Measurements from ENCODE around the gene PGAM5. TPM values are rescaled to one million over a fixed set of nuclear protein-coding genes. Genes with fewer than 3 reads are reported as not detected.
A peak's percentile ranks its signal among the peaks of the same experiment; 100 is the strongest.

The PGAM5 gene
- total and polyA plus RNA-seq, 7 experiments from 2014 or later = 15.3 to 51.7 (median 21.4) TPM

GRCh38 chr12:132723015-132723763, 12.5 kb downstream of the PGAM5 start:
- Mint-ChIP-seq H3K4me1 (no peaks in the 10 kb centered on the region), H3K36me3 (peaks cover 7 to 63% (median 18%) of the 10 kb centered on the region in 5 donors), H3K27me3 (no peaks in the 10 kb centered on the region), H3K27ac (peak overlapping the region in 1 of 9 donors; percentile 5), H3K4me3 (no peak overlapping the region), H3K9me3 (no peaks in the 10 kb centered on the region)
- Histone ChIP-seq H3K9me3 (ENCODE audit: control insufficient read depth in 2 of 3, low read length in 3 of 3) (no peaks in the 10 kb centered on the region), H3K27me3 (ENCODE audit: control insufficient read depth in 2 of 2, insufficient read depth in 2 of 2, low read length in 2 of 2) (no peaks in the 10 kb centered on the region), H3K4me3 (ENCODE audit: low read length) (no peak overlapping the region), H3K27ac (ENCODE audit: low read depth, low read length) (no peak overlapping the region), H3K4me1 (ENCODE audit: control insufficient read depth in 2 of 2, insufficient read depth in 2 of 2, low read length in 2 of 2) (no peaks in the 10 kb centered on the region), H3K36me3 (ENCODE audit: control insufficient read depth in 2 of 3, insufficient read depth in 3 of 3, low read length in 3 of 3) (peaks cover 6 to 94% (median 31%) of the 10 kb centered on the region in 3 experiments)
- ChIA-PET POLR2A (no interaction called here), CTCF (no interaction called here)
- DNase-seq (no peak), ATAC-seq (no peak)
- intact Hi-C loops (cut with micrococcal nuclease) = loop anchor here in 1 of 2 donors (5.0 kb wide), 1 partner anchor 36 kb away; the partner anchor contains the start of genes POLE and PXMP2

GRCh38 chr12:132723764-132724140, 13.1 kb downstream of the PGAM5 start:
- intact Hi-C loops (cut with micrococcal nuclease) = loop anchor here in 1 of 2 donors (5.0 kb wide), 1 partner anchor 36 kb away; the partner anchor contains the start of genes POLE and PXMP2
- Mint-ChIP-seq H3K27me3 (no peaks in the 10 kb centered on the region), H3K27ac (no peak overlapping the region), H3K4me3 (no peak overlapping the region), H3K9me3 (no peaks in the 10 kb centered on the region), H3K36me3 (peaks cover 7 to 66% (median 23%) of the 10 kb centered on the region in 5 donors), H3K4me1 (no peaks in the 10 kb centered on the region)
- peaks cover 6 to 97% (median 35%) of the 10 kb centered on the region in 3 experiments for H3K36me3 ChIP-seq (ENCODE audit: control insufficient read depth in 2 of 3, insufficient read depth in 3 of 3, low read length in 3 of 3)
- ChIA-PET POLR2A (no interaction called here), CTCF (no interaction called here)
- DNase-seq = no peak
- no peak overlapping the region for H3K27ac ChIP-seq (ENCODE audit: low read depth, low read length)
- H3K4me1 ChIP-seq (ENCODE audit: control insufficient read depth in 2 of 2, insufficient read depth in 2 of 2, low read length in 2 of 2) = no peaks in the 10 kb centered on the region
- no peaks in the 10 kb centered on the region for H3K27me3 ChIP-seq (ENCODE audit: control insufficient read depth in 2 of 2, insufficient read depth in 2 of 2, low read length in 2 of 2)
- H3K4me3 ChIP-seq (ENCODE audit: low read length) = no peak overlapping the region
- ATAC-seq = no peak
- no peaks in the 10 kb centered on the region for H3K9me3 ChIP-seq (ENCODE audit: control insufficient read depth in 2 of 3, low read length in 3 of 3)

- no peak for ATAC-seq
- intact Hi-C loops (cut with micrococcal nuclease) = loop anchor here in 1 of 2 donors (5.0 kb wide), 1 partner anchor 37 kb away; the partner anchor contains the start of genes POLE and PXMP2
- ChIA-PET POLR2A (no interaction called here), CTCF (no interaction called here)
- peaks cover 0 to 2% (median 2%) of the 10 kb centered on the region in 7 donors for H3K4me1 Mint-ChIP-seq
- H3K4me1 ChIP-seq (ENCODE audit: control insufficient read depth in 2 of 2, insufficient read depth in 2 of 2, low read length in 2 of 2) = no peaks in the 10 kb centered on the region
- peaks cover 6 to 92% (median 33%) of the 10 kb centered on the region in 3 experiments for H3K36me3 ChIP-seq (ENCODE audit: control insufficient read depth in 2 of 3, insufficient read depth in 3 of 3, low read length in 3 of 3)
- no peaks in the 10 kb centered on the region for H3K9me3 Mint-ChIP-seq
- H3K4me3 Mint-ChIP-seq = no peak overlapping the region
- no peak for DNase-seq
- no peaks in the 10 kb centered on the region for H3K9me3 ChIP-seq (ENCODE audit: control insufficient read depth in 2 of 3, low read length in 3 of 3)
- H3K27ac ChIP-seq (ENCODE audit: low read depth, low read length) = no peak overlapping the region
- H3K36me3 Mint-ChIP-seq = peaks cover 0 to 62% (median 27%) of the 10 kb centered on the region in 5 donors
- H3K4me3 ChIP-seq (ENCODE audit: low read length) = no peak overlapping the region
- H3K27me3 Mint-ChIP-seq = no peaks in the 10 kb centered on the region
- H3K27me3 ChIP-seq (ENCODE audit: control insufficient read depth in 2 of 2, insufficient read depth in 2 of 2, low read length in 2 of 2) = no peaks in the 10 kb centered on the region
- H3K27ac Mint-ChIP-seq = no peak overlapping the region
These were observed 14.0 kb downstream of the PGAM5 start for GRCh38 chr12:132724506-132725241.

- Histone ChIP-seq H3K36me3 (ENCODE audit: control insufficient read depth in 2 of 3, insufficient read depth in 3 of 3, low read length in 3 of 3) (peaks cover 6 to 92% (median 35%) of the 10 kb centered on the region in 3 experiments), H3K27ac (ENCODE audit: low read depth, low read length) (no peak overlapping the region), H3K4me3 (ENCODE audit: low read length) (no peak overlapping the region), H3K4me1 (ENCODE audit: control insufficient read depth in 2 of 2, insufficient read depth in 2 of 2, low read length in 2 of 2) (no peaks in the 10 kb centered on the region), H3K9me3 (ENCODE audit: control insufficient read depth in 2 of 3, low read length in 3 of 3) (no peaks in the 10 kb centered on the region), H3K27me3 (ENCODE audit: control insufficient read depth in 2 of 2, insufficient read depth in 2 of 2, low read length in 2 of 2) (no peaks in the 10 kb centered on the region)
- Mint-ChIP-seq H3K4me3 (no peak overlapping the region), H3K36me3 (peaks cover 0 to 57% (median 35%) of the 10 kb centered on the region in 5 donors), H3K9me3 (no peaks in the 10 kb centered on the region), H3K4me1 (peaks cover 0 to 11% (median 5%) of the 10 kb centered on the region in 7 donors), H3K27me3 (no peaks in the 10 kb centered on the region), H3K27ac (peak overlapping the region in 1 of 9 donors; percentile 49)
- intact Hi-C loops (cut with micrococcal nuclease) = no loop called here
- ChIA-PET CTCF (no interaction called here), POLR2A (no interaction called here)
- ATAC-seq (no peak), DNase-seq (no peak)
These were observed 15.7 kb downstream of the PGAM5 start for GRCh38 chr12:132726386-132726785.

- POLR2A ChIA-PET = no interaction called here
- peaks cover 6 to 94% (median 38%) of the 10 kb centered on the region in 3 experiments for H3K36me3 ChIP-seq (ENCODE audit: control insufficient read depth in 2 of 3, insufficient read depth in 3 of 3, low read length in 3 of 3)
- Mint-ChIP-seq H3K27me3 (no peaks in the 10 kb centered on the region), H3K27ac (no peak overlapping the region), H3K9me3 (peaks cover 0 to 3% (median 0%) of the 10 kb centered on the region in 11 donors), H3K4me1 (peaks cover 0 to 15% (median 5%) of the 10 kb centered on the region in 7 donors), H3K36me3 (peaks cover 4 to 65% (median 42%) of the 10 kb centered on the region in 5 donors), H3K4me3 (no peak overlapping the region)
- H3K4me1 ChIP-seq (ENCODE audit: control insufficient read depth in 2 of 2, insufficient read depth in 2 of 2, low read length in 2 of 2) = no peaks in the 10 kb centered on the region
- no peaks in the 10 kb centered on the region for H3K9me3 ChIP-seq (ENCODE audit: control insufficient read depth in 2 of 3, low read length in 3 of 3)
- no peak overlapping the region for H3K4me3 ChIP-seq (ENCODE audit: low read length)
- H3K27me3 ChIP-seq (ENCODE audit: control insufficient read depth in 2 of 2, insufficient read depth in 2 of 2, low read length in 2 of 2) = no peaks in the 10 kb centered on the region
- ATAC-seq (no peak), DNase-seq (no peak)
- CTCF ChIA-PET = no interaction called here
- intact Hi-C loops (cut with micrococcal nuclease) = no loop called here
- H3K27ac ChIP-seq (ENCODE audit: low read depth, low read length) = no peak overlapping the region
These were observed 16.6 kb downstream of the PGAM5 start for GRCh38 chr12:132727091-132727794.

GRCh38 chr12:132728502-132728901, 17.9 kb downstream of the PGAM5 start:
- CTCF ChIA-PET = no interaction called here
- peak overlapping the region in 1 of 10 donors; percentile 10 for H3K4me3 Mint-ChIP-seq
- H3K27ac ChIP-seq (ENCODE audit: low read depth, low read length) = no peak overlapping the region
- H3K4me3 ChIP-seq (ENCODE audit: low read length) = no peak overlapping the region
- no peaks in the 10 kb centered on the region for H3K9me3 ChIP-seq (ENCODE audit: control insufficient read depth in 2 of 3, low read length in 3 of 3)
- no peaks in the 10 kb centered on the region for H3K4me1 ChIP-seq (ENCODE audit: control insufficient read depth in 2 of 2, insufficient read depth in 2 of 2, low read length in 2 of 2)
- intact Hi-C loops (cut with micrococcal nuclease) = no loop called here
- DNase-seq (no peak), ATAC-seq (no peak)
- H3K9me3 Mint-ChIP-seq = peaks cover 0 to 3% (median 0%) of the 10 kb centered on the region in 11 donors
- H3K27me3 ChIP-seq (ENCODE audit: control insufficient read depth in 2 of 2, insufficient read depth in 2 of 2, low read length in 2 of 2) = no peaks in the 10 kb centered on the region
- POLR2A ChIA-PET = no interaction called here
- peaks cover 16 to 71% (median 52%) of the 10 kb centered on the region in 5 donors for H3K36me3 Mint-ChIP-seq
- peak overlapping the region in 4 of 9 donors; percentile 13 to 52 (median 39) for H3K27ac Mint-ChIP-seq
- peaks cover 13 to 94% (median 43%) of the 10 kb centered on the region in 3 experiments for H3K36me3 ChIP-seq (ENCODE audit: control insufficient read depth in 2 of 3, insufficient read depth in 3 of 3, low read length in 3 of 3)
- peaks cover 0 to 15% (median 5%) of the 10 kb centered on the region in 7 donors for H3K4me1 Mint-ChIP-seq
- H3K27me3 Mint-ChIP-seq = no peaks in the 10 kb centered on the region
